ENCODE results near the gene TTLL1. TPM values are rescaled to one million over a fixed set of nuclear protein-coding genes. Genes with fewer than 3 reads are reported as not detected.
"Not testable (repeated sequence)": the region's sequence is repeated elsewhere in the genome, so short reads cannot be mapped to it uniquely, and the experiment has no call there.

The TTLL1 gene
- total RNA-seq, 1 experiment from 2014 or later, result 15.8 TPM

- H3K27me3 ChIP-seq (replicated peaks), result no peaks in the 10 kb centered on the region
- DNase-seq (ENCODE audit: low read depth in 1 of 2, low spot score in 2 of 2), result no peak
- no peak overlapping the region for H3K27ac ChIP-seq
- H3K4me1 ChIP-seq (replicated peaks), result peaks cover 38% of the 10 kb centered on the region
- no peak overlapping the region for H3K4me3 ChIP-seq
- H3K9me3 ChIP-seq (replicated peaks), result no peaks in the 10 kb centered on the region
- no peaks in the 10 kb centered on the region for H3K36me3 ChIP-seq
Observed at GRCh38 chr22:43035250-43035649, 53.9 kb downstream of the TTLL1 start.

GRCh38 chr22:43031617-43032016 is 57.6 kb downstream of the TTLL1 start:
- H3K9me3 ChIP-seq (replicated peaks), result no peaks in the 10 kb centered on the region
- no peaks in the 10 kb centered on the region for H3K27me3 ChIP-seq (replicated peaks)
- H3K4me3 ChIP-seq, result no peak overlapping the region
- no peaks in the 10 kb centered on the region for H3K36me3 ChIP-seq
- H3K27ac ChIP-seq, result no peak overlapping the region
- peak in 1 of 2 experiments; percentile 60 for DNase-seq (ENCODE audit: low read depth in 1 of 2, low spot score in 2 of 2)
- H3K4me1 ChIP-seq (replicated peaks), result peaks cover 21% of the 10 kb centered on the region

- Histone ChIP-seq H3K27ac (no peak overlapping the region), H3K4me1 (replicated peaks) (peaks cover 16% of the 10 kb centered on the region), H3K9me3 (replicated peaks) (no peaks in the 10 kb centered on the region), H3K4me3 (no peak overlapping the region), H3K36me3 (no peaks in the 10 kb centered on the region), H3K27me3 (replicated peaks) (no peaks in the 10 kb centered on the region)
- no peak for DNase-seq (ENCODE audit: low read depth in 1 of 2, low spot score in 2 of 2)
Observed at GRCh38 chr22:43018615-43019014, 70.6 kb downstream of the TTLL1 start.

- DNase-seq (ENCODE audit: low read depth in 1 of 2, low spot score in 2 of 2), result no peak
- no peak overlapping the region for H3K4me3 ChIP-seq
- peaks cover 25% of the 10 kb centered on the region for H3K4me1 ChIP-seq (replicated peaks)
- H3K27me3 ChIP-seq (replicated peaks), result no peaks in the 10 kb centered on the region
- H3K9me3 ChIP-seq (replicated peaks), result no peaks in the 10 kb centered on the region
- H3K36me3 ChIP-seq, result peaks cover 5% of the 10 kb centered on the region; the same call in 1 of the 2 replicates
- no peak overlapping the region for H3K27ac ChIP-seq
Observed at GRCh38 chr22:43017525-43018460, 71.4 kb downstream of the TTLL1 start.

GRCh38 chr22:43016150-43016549 is 73.0 kb downstream of the TTLL1 start:
- H3K27me3 ChIP-seq (replicated peaks); H3K4me3 ChIP-seq; H3K9me3 ChIP-seq (replicated peaks); DNase-seq (ENCODE audit: low read depth in 1 of 2, low spot score in 2 of 2); H3K36me3 ChIP-seq; H3K27ac ChIP-seq: not testable (repeated sequence)
- peaks cover 31% of the 10 kb centered on the region for H3K4me1 ChIP-seq (replicated peaks)

- DNase-seq (ENCODE audit: low read depth in 1 of 2, low spot score in 2 of 2), result no peak
- Histone ChIP-seq H3K9me3 (replicated peaks) (no peaks in the 10 kb centered on the region), H3K27ac (no peak overlapping the region), H3K27me3 (replicated peaks) (no peaks in the 10 kb centered on the region), H3K36me3 (peaks cover 6% of the 10 kb centered on the region; the same call in 1 of the 2 replicates), H3K4me3 (peak overlapping the region; percentile 73), H3K4me1 (replicated peaks) (peaks cover 32% of the 10 kb centered on the region)
Observed at GRCh38 chr22:43015677-43016042, 73.5 kb downstream of the TTLL1 start.

- DNase-seq (ENCODE audit: low read depth in 1 of 2, low spot score in 2 of 2), result peak; percentile 97 to 100
- Histone ChIP-seq H3K27me3 (replicated peaks) (no peaks in the 10 kb centered on the region), H3K27ac (peak within 1 kb of the TSS; percentile 40), H3K4me1 (replicated peaks) (peaks cover 32% of the 10 kb centered on the region), H3K36me3 (peaks cover 6% of the 10 kb centered on the region; the same call in 1 of the 2 replicates), H3K9me3 (replicated peaks) (no peaks in the 10 kb centered on the region), H3K4me3 (peak within 1 kb of the TSS; percentile 73)
Observed at GRCh38 chr22:43014869-43015676, 74.1 kb downstream of the TTLL1 start, which contains the start of gene PACSIN2. TSS of gene PACSIN2 (minus strand) at chr22:43015149. CDS start at chr22:42912080, 103,069 bp downstream.

GRCh38 chr22:43014316-43014868 is 74.8 kb downstream of the TTLL1 start:
- peak; percentile 48 to 55 for DNase-seq (ENCODE audit: low read depth in 1 of 2, low spot score in 2 of 2)
- Histone ChIP-seq H3K27me3 (replicated peaks) (no peaks in the 10 kb centered on the region), H3K36me3 (peaks cover 6% of the 10 kb centered on the region; the same call in 1 of the 2 replicates), H3K9me3 (replicated peaks) (no peaks in the 10 kb centered on the region), H3K4me3 (peak overlapping the region; percentile 73), H3K27ac (no peak overlapping the region), H3K4me1 (replicated peaks) (peaks cover 34% of the 10 kb centered on the region)

GRCh38 chr22:43013355-43014315 is 75.6 kb downstream of the TTLL1 start:
- H3K27me3 ChIP-seq (replicated peaks), result no peaks in the 10 kb centered on the region
- peaks cover 42% of the 10 kb centered on the region for H3K4me1 ChIP-seq (replicated peaks)
- peaks cover 6% of the 10 kb centered on the region; the same call in 1 of the 2 replicates for H3K36me3 ChIP-seq
- H3K9me3 ChIP-seq (replicated peaks), result no peaks in the 10 kb centered on the region
- peak overlapping the region; percentile 40 for H3K27ac ChIP-seq
- H3K4me3 ChIP-seq, result peak overlapping the region; percentile 73
- no peak for DNase-seq (ENCODE audit: low read depth in 1 of 2, low spot score in 2 of 2)

GRCh38 chr22:43012390-43012789 is 76.8 kb downstream of the TTLL1 start:
- no peak for DNase-seq (ENCODE audit: low read depth in 1 of 2, low spot score in 2 of 2)
- H3K4me3 ChIP-seq, result no peak overlapping the region
- H3K9me3 ChIP-seq (replicated peaks), result no peaks in the 10 kb centered on the region
- no peak overlapping the region for H3K27ac ChIP-seq
- H3K4me1 ChIP-seq (replicated peaks), result peaks cover 49% of the 10 kb centered on the region
- no peaks in the 10 kb centered on the region for H3K27me3 ChIP-seq (replicated peaks)
- H3K36me3 ChIP-seq, result peaks cover 6% of the 10 kb centered on the region; the same call in 1 of the 2 replicates

- H3K36me3 ChIP-seq, result peaks cover 6% of the 10 kb centered on the region; the same call in 1 of the 2 replicates
- no peaks in the 10 kb centered on the region for H3K27me3 ChIP-seq (replicated peaks)
- no peak overlapping the region for H3K27ac ChIP-seq
- peaks cover 61% of the 10 kb centered on the region for H3K4me1 ChIP-seq (replicated peaks)
- no peaks in the 10 kb centered on the region for H3K9me3 ChIP-seq (replicated peaks)
- DNase-seq (ENCODE audit: low read depth in 1 of 2, low spot score in 2 of 2), result no peak
- H3K4me3 ChIP-seq, result no peak overlapping the region
Observed at GRCh38 chr22:43011079-43011478, 78.1 kb downstream of the TTLL1 start.

GRCh38 chr22:43009444-43009843 is 79.7 kb downstream of the TTLL1 start:
- no peaks in the 10 kb centered on the region for H3K9me3 ChIP-seq (replicated peaks)
- no peak overlapping the region for H3K4me3 ChIP-seq
- no peak overlapping the region for H3K27ac ChIP-seq
- DNase-seq (ENCODE audit: low read depth in 1 of 2, low spot score in 2 of 2), result no peak
- no peaks in the 10 kb centered on the region for H3K27me3 ChIP-seq (replicated peaks)
- peaks cover 6% of the 10 kb centered on the region; the same call in 1 of the 2 replicates for H3K36me3 ChIP-seq
- peaks cover 71% of the 10 kb centered on the region for H3K4me1 ChIP-seq (replicated peaks)
